ENCODE data around the gene POU2AF1.

- TF ChIP-seq, protein P1, sequence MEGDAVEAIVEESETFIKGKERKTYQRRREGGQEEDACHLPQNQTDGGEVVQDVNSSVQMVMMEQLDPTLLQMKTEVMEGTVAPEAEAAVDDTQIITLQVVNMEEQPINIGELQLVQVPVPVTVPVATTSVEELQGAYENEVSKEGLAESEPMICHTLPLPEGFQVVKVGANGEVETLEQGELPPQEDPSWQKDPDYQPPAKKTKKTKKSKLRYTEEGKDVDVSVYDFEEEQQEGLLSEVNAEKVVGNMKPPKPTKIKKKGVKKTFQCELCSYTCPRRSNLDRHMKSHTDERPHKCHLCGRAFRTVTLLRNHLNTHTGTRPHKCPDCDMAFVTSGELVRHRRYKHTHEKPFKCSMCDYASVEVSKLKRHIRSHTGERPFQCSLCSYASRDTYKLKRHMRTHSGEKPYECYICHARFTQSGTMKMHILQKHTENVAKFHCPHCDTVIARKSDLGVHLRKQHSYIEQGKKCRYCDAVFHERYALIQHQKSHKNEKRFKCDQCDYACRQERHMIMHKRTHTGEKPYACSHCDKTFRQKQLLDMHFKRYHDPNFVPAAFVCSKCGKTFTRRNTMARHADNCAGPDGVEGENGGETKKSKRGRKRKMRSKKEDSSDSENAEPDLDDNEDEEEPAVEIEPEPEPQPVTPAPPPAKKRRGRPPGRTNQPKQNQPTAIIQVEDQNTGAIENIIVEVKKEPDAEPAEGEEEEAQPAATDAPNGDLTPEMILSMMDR (IDR thresholded peaks at IDR 0.05), result no peak
- TF ChIP-seq POLR2A (IDR thresholded peaks at IDR 0.05), result no peak
Observed at GRCh38 chr11:111421251-111421650, 42.2 kb upstream of the POU2AF1 start.

All from adrenal gland (tissue), 5 donors.